K562 (cell line): ENCODE data around the gene LRRC9.

ENCODE experiments used
- EGR1 ChIP-seq: fragments of 450-650 bp; conservative IDR thresholded peaks from 2 replicates; pipeline ENCODE4 v1.6.1; 2017; ENCODE audit warnings: mild to moderate bottlenecking
- NFRKB ChIP-seq: fragments of 450-650 bp; IDR thresholded peaks from 2 replicates; pipeline ENCODE4 v1.6.1; 2016; ENCODE audit warnings: low read depth
- PCBP2 ChIP-seq: fragments of 200-400 bp; formaldehyde crosslinking; IDR thresholded peaks from 2 replicates; pipeline ENCODE4 v1.6.1; 2018; ENCODE audit warnings: low read length, low read depth, mild to moderate bottlenecking, moderate library complexity; ENCODE audit not compliant: poor library complexity, severe bottlenecking
- POLR2A ChIP-seq: fragments of 450-650 bp; conservative IDR thresholded peaks from 2 replicates; pipeline ENCODE4 v1.6.1; 2016
- RBFOX2 ChIP-seq: fragments of 200-400 bp; formaldehyde crosslinking; IDR thresholded peaks from 2 replicates; pipeline ENCODE4 v1.6.1; 2017; ENCODE audit warnings: low read depth, mild to moderate bottlenecking, low read length, moderate library complexity
- RCOR1 ChIP-seq, 2 experiments: IDR thresholded peaks; 2 replicates each; pipeline ENCODE4 v1.6.1; 2012; ENCODE audit warnings: low read depth in 2 of 2, low read length in 2 of 2, borderline replicate concordance in 1 of 2, improper control_type of control experiment in 1 of 2
- SMAD1 ChIP-seq: fragments of 150-350 bp; IDR thresholded peaks from 2 replicates; pipeline ENCODE4 v1.6.1; 2014; ENCODE audit warnings: low read length, low read depth; ENCODE audit not compliant: partially characterized antibody
- SMARCC2 ChIP-seq: fragments of 450-650 bp; IDR thresholded peaks from 2 replicates; pipeline ENCODE4 v1.6.1; 2017; ENCODE audit warnings: antibody characterized with exemption, moderate library complexity, mild to moderate bottlenecking, low read depth
- SOX6 ChIP-seq: fragments of 450-650 bp; IDR thresholded peaks from 2 replicates; pipeline ENCODE4 v1.6.1; 2014; ENCODE audit warnings: mild to moderate bottlenecking
- SP1 ChIP-seq: sonication (generic); formaldehyde crosslinking; IDR thresholded peaks from 2 replicates; pipeline ENCODE4 v1.8.1; 2022; ENCODE audit warnings: mild to moderate bottlenecking, missing genetic modification reagents
- SRSF1 ChIP-seq: fragments of 200-400 bp; formaldehyde crosslinking; IDR thresholded peaks from 2 replicates; pipeline ENCODE4 v1.6.1; 2017; ENCODE audit warnings: mild to moderate bottlenecking, low read depth, low read length, moderate library complexity
- ZNF766 ChIP-seq: fragments of 200-800 bp; sonication (Bioruptor generic); conservative IDR thresholded peaks from 2 replicates; pipeline ENCODE4 v1.6.1; 2016; ENCODE audit warnings: missing genetic modification characterization, missing compliant biosample characterization
- TF ChIP-seq, protein P1 (sequence below): sonication (generic); formaldehyde crosslinking; IDR thresholded peaks from 2 replicates; pipeline ENCODE4 v1.8.1; 2023; ENCODE audit warnings: mild to moderate bottlenecking, missing genetic modification reagents
- TF ChIP-seq, protein P2 (sequence below), 2 experiments: fragments of 450-650 bp in 1 of 2; sonication (generic) in 1 of 2; formaldehyde crosslinking in 1 of 2; IDR thresholded peaks in 1 of 2; conservative IDR thresholded peaks in 1 of 2; 2 replicates each; pipeline versions ENCODE4 v1.6.1 to v1.8.1; 2016 to 2023; ENCODE audit warnings: mild to moderate bottlenecking in 2 of 2, moderate library complexity in 2 of 2, inconsistent platforms in 1 of 2, missing genetic modification reagents in 1 of 2

- TF ChIP-seq SOX6 (no peak), SMAD1 (no peak), PCBP2 (no peak), EGR1 (no peak), SP1 (CRISPR knock-in tag) (no peak), POLR2A (no peak), SMARCC2 (no peak), RCOR1 (IDR thresholded peaks at IDR 0.05; ENCODE audit: borderline replicate concordance in 1 of 2, low read depth in 2 of 2, low read length in 2 of 2) (no peak), SRSF1 (no peak), ZNF766 (CRISPR knock-in tag) (no peak), NFRKB (no peak), RBFOX2 (no peak)
- TF ChIP-seq, protein P1, sequence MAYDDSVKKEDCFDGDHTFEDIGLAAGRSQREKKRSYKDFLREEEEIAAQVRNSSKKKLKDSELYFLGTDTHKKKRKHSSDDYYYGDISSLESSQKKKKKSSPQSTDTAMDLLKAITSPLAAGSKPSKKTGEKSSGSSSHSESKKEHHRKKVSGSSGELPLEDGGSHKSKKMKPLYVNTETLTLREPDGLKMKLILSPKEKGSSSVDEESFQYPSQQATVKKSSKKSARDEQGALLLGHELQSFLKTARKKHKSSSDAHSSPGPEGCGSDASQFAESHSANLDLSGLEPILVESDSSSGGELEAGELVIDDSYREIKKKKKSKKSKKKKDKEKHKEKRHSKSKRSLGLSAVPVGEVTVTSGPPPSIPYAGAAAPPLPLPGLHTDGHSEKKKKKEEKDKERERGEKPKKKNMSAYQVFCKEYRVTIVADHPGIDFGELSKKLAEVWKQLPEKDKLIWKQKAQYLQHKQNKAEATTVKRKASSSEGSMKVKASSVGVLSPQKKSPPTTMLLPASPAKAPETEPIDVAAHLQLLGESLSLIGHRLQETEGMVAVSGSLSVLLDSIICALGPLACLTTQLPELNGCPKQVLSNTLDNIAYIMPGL (CRISPR knock-in tag), result no peak
- TF ChIP-seq, protein P2, sequence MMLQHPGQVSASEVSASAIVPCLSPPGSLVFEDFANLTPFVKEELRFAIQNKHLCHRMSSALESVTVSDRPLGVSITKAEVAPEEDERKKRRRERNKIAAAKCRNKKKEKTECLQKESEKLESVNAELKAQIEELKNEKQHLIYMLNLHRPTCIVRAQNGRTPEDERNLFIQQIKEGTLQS (IDR thresholded peaks at IDR 0.05), result no peak
- TF ChIP-seq, protein P2 (CRISPR knock-in tag; conservative IDR thresholded peaks at IDR 0.05), result no peak
Observed at GRCh38 chr14:60093606-60094005, 173.7 kb downstream of the LRRC9 start.
